Lower lobe of right lung (tissue), 2 donors: Measurements from ENCODE around the gene BSND. TPM values are rescaled to one million over a fixed set of nuclear protein-coding genes. Genes with fewer than 3 reads are reported as not detected.
"Not testable (repeated sequence)": the region's sequence is repeated elsewhere in the genome, so short reads cannot be mapped to it uniquely, and the experiment has no call there.

Experiments used
- ATAC-seq, 2 donors: fragments of 200-7000 bp; cut with Tn5 transposase; one replicate each; pipeline ENCODE4 v1.9.1; 2020 to 2022; ENCODE audit warnings: mild to moderate bottlenecking in 2 of 2, moderate library complexity in 2 of 2
- DNase-seq: peaks from one replicate; pipeline ENCODE4 v3.0.0-alpha.2; 2020
- H3K27ac ChIP-seq: fragments of 200-600 bp; one replicate; pipeline ENCODE4 v1.8.0; 2022
- H3K27me3 ChIP-seq: fragments of 200-600 bp; one replicate; pipeline ENCODE4 v1.8.0; 2022; ENCODE audit warnings: low read depth
- H3K36me3 ChIP-seq: fragments of 200-600 bp; one replicate; pipeline ENCODE4 v1.8.0; 2022; ENCODE audit warnings: mild to moderate bottlenecking
- H3K4me1 ChIP-seq: fragments of 200-600 bp; one replicate; pipeline ENCODE4 v1.8.0; 2022
- H3K4me3 ChIP-seq: fragments of 200-600 bp; one replicate; pipeline ENCODE4 v1.8.0; 2022; ENCODE audit warnings: mild to moderate bottlenecking
- H3K9me3 ChIP-seq: fragments of 200-600 bp; one replicate; pipeline ENCODE4 v1.8.0; 2022
- intact Hi-C: fragments of 100-400 bp; cut with DNase I; formaldehyde crosslinking; loops from one replicate; pipeline ENCODE4 v1.11.0; 2022
- total RNA-seq: library from RNA; stranded (reverse); fragmentation: NEBNext Ultra II Directional; extraction: Animal tissue kit (Norgen Biotek cat#: 25700); gene quantifications from one replicate; pipeline ENCODE4 v1.2.1, GENCODE V29; 2021
- TF ChIP-seq, protein P1 (sequence below): fragments of 200-600 bp; IDR thresholded peaks from one replicate; pipeline ENCODE4 v1.8.0; 2022; ENCODE audit warnings: antibody characterized with exemption, mild to moderate bottlenecking
- donor health status: DM: no; HTN: yes; CAD: no; lungs with severe emphysema.

Gene BSND
- total RNA-seq, 1 donor from 2014 or later = not detected

- DNase-seq (no peak), ATAC-seq (no peak)
- intact Hi-C loops = no loop called here
- Histone ChIP-seq H3K4me1 (no peaks in the 10 kb centered on the region), H3K4me3 (no peak overlapping the region), H3K36me3 (no peaks in the 10 kb centered on the region), H3K27me3 (peaks cover 3% of the 10 kb centered on the region), H3K9me3 (peaks cover 4% of the 10 kb centered on the region), H3K27ac (no peak overlapping the region)
- TF ChIP-seq, protein P1, sequence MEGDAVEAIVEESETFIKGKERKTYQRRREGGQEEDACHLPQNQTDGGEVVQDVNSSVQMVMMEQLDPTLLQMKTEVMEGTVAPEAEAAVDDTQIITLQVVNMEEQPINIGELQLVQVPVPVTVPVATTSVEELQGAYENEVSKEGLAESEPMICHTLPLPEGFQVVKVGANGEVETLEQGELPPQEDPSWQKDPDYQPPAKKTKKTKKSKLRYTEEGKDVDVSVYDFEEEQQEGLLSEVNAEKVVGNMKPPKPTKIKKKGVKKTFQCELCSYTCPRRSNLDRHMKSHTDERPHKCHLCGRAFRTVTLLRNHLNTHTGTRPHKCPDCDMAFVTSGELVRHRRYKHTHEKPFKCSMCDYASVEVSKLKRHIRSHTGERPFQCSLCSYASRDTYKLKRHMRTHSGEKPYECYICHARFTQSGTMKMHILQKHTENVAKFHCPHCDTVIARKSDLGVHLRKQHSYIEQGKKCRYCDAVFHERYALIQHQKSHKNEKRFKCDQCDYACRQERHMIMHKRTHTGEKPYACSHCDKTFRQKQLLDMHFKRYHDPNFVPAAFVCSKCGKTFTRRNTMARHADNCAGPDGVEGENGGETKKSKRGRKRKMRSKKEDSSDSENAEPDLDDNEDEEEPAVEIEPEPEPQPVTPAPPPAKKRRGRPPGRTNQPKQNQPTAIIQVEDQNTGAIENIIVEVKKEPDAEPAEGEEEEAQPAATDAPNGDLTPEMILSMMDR = no peak
These were observed 35.9 kb upstream of the BSND start for GRCh38 chr1:54962612-54963395.

GRCh38 chr1:54963829-54964228 lies 34.9 kb upstream of the BSND start:
- H3K27ac ChIP-seq, intact Hi-C loops: not testable (repeated sequence)

GRCh38 chr1:54965624-54966340 lies 33.0 kb upstream of the BSND start:
- peaks cover 3% of the 10 kb centered on the region for H3K27me3 ChIP-seq
- DNase-seq (peak; percentile 71), ATAC-seq (peak; percentile 48 to 78)
- no peak overlapping the region for H3K27ac ChIP-seq
- intact Hi-C loops = no loop called here
- H3K9me3 ChIP-seq = no peaks in the 10 kb centered on the region
- H3K4me3 ChIP-seq = no peak overlapping the region
- H3K4me1 ChIP-seq = no peaks in the 10 kb centered on the region
- no peaks in the 10 kb centered on the region for H3K36me3 ChIP-seq
- TF ChIP-seq, protein P1 = no peak

More at GRCh38 chr1:54963829-54964228, 34.9 kb upstream of the BSND start:
- not testable (repeated sequence) for H3K9me3 ChIP-seq, DNase-seq, ATAC-seq, H3K4me3 ChIP-seq, H3K4me1 ChIP-seq, H3K36me3 ChIP-seq, H3K27me3 ChIP-seq

- intact Hi-C loops = no loop called here
- Histone ChIP-seq H3K27me3 (peaks cover 3% of the 10 kb centered on the region), H3K4me1 (no peaks in the 10 kb centered on the region), H3K9me3 (no peaks in the 10 kb centered on the region), H3K27ac (no peak overlapping the region), H3K4me3 (no peak overlapping the region), H3K36me3 (no peaks in the 10 kb centered on the region)
- no peak for ATAC-seq
- no peak for DNase-seq
- TF ChIP-seq, protein P1 = no peak
These were observed 31.4 kb upstream of the BSND start for GRCh38 chr1:54967372-54967771.

DNA sequence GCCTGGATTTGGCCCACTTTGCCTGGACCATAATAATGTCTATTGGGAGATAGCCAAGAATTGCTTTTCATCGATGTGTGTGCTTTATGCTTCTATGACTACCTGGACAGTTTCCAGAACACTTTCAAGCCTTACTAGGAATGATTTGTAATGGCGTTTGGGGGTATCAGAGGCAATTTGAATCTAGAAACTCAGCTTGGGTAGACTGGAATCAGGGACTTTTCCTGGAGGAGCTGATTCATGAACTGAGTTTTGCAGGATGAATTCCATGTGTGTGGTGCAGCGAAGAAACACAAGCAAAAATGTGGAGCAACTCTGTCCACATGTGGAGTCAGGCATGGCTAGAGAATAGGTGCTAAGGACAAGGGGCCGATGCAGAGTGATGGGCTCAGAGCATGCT lies 30.2 kb upstream of the BSND start:
- DNase-seq (no peak), ATAC-seq (no peak)
- Histone ChIP-seq H3K4me3 (no peak overlapping the region), H3K36me3 (no peaks in the 10 kb centered on the region), H3K27ac (no peak overlapping the region), H3K9me3 (no peaks in the 10 kb centered on the region), H3K4me1 (no peaks in the 10 kb centered on the region), H3K27me3 (peaks cover 3% of the 10 kb centered on the region)
- TF ChIP-seq, protein P1 = no peak
- intact Hi-C loops = no loop called here

DNA sequence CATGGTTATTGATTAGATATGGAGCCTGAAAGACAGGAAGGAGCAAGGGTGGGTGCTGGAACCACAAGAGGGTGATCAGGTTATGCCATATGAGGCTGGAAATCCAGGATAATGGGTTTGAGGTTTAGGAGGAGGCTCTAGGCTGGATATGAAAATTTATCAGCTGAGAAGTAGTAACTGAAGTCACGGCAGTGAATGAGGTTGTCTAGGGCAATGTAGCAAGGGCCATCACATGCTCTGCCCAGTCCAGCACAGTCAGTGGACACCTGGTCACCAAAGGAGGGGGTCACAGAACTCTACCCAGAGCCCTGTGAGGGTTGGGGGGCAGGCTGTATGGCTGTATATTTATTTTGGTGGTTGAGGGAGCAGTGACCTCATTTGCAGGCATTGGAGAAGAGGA lies 28.9 kb upstream of the BSND start:
- DNase-seq (no peak), ATAC-seq (no peak)

More for the DNA sequence above, 28.9 kb upstream of the BSND start:
- no peak overlapping the region for H3K27ac ChIP-seq
- intact Hi-C loops = no loop called here
- H3K36me3 ChIP-seq = no peaks in the 10 kb centered on the region
- peaks cover 3% of the 10 kb centered on the region for H3K27me3 ChIP-seq
- no peak overlapping the region for H3K4me3 ChIP-seq
- H3K4me1 ChIP-seq = no peaks in the 10 kb centered on the region
- TF ChIP-seq, protein P1 = no peak
- no peaks in the 10 kb centered on the region for H3K9me3 ChIP-seq
